GOT3 (cell line): Measurements from ENCODE around the gene ZNF138.
"Not testable (repeated sequence)": the region's sequence is repeated elsewhere in the genome, so short reads cannot be mapped to it uniquely, and the experiment has no call there.

Experiments used
- DNase-seq: peaks from one replicate; lab custom pipeline; 2025; ENCODE audit warnings: mixed read lengths; lab: John Stamatoyannopoulos, UW

ZNF138 gene

DNA sequence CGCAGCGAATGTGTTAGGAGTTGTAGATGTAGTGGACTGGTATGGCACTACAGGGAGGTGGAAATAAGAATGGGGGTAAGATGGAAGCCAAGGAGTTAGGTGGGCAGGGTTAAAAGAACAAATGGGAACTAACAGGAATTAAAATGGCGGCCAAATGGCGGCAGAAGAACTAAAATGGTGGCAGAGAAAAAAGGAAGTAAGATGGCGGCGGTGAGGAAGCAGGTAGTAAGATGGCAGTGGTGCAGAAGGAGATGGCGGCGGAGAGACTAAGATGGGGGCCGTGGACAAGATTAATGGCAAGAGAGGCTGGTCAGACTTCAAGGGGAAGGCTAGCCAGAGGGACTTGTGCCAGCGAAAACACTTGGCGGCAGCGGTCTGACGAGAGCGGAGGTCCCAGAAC, 44.5 kb downstream of the ZNF138 start:
- DNase-seq, result no peak

DNA sequence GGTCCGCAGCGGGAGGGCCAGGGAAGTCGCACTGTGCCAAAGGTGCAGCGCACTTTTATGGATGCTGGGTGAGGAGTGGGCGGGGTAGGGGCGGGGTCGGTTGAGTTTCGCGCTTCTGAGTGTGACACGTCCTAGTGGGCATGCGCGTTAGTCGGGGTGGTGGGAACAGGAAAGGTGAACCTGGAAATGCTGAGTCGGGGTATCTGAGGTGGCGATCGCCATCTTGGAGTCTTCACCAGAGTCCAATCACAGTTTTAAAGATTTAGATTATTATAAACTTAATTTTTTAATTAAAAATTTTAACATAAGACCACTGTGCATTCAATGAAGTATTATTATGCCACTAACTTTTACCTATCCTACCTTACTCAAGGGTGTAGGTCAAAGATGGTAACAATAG, 45.7 kb downstream of the ZNF138 start:
- no peak for DNase-seq

DNA sequence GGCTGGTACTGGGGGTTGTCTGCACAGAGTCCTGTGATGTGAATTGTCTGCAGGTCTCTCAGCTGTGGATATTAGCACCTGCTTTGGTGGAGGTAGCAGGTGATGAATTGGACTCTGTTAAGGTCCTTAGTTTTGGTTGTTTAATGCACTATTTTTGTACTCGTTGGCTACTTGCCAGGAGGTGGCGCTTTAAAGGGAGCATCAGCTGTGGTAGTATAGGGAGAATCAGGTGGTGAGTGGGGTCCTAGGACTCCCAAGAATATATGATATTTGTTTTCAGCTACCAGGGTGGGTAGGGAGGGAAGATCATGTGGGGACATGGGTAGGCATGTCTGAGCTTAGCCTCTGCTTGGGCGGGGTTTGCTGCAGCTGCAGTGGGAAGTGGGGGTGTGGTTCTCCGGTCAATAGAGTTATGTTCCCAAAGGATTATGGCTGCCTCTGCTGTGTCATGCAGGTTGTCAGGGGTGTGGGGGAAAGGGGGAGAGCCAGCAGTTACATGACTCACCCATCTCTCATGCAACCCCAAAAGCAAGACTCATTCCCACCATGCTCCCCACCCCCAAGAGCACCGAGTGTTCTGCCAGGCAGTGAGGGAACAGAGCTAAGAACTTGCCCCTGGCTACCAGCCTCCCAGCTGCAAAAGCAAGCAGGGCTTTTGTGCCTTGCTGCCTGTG, 55.2 kb downstream of the ZNF138 start:
- DNase-seq, result peak; percentile 50

DNA sequence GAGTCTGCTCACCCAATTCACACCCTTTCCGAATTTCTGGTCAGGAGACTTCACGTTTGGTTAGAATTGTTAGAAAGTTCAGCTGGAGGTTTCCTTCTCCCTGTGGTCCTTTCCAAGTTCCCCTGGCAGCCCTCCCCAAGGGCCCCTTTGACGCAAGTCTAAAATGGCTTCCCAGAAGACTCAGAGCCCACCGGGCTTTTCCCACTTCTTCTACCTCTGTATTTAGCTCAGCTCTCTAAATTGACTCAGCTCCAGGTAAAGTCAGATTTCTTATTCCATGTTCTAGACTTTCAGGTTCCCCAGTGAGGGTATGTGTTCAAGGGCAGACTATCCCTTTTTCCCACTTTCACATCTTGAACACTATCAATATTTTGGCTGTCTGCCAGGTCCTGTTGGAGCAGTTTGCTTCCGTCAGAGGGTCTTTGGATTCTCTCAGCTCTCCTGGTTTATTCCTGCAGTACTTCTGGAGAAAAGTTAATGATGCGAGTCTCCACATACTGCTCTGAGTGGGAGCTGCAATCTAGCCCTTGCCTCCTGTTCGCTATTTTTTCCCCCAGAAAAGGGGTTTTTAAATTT, 55.8 kb downstream of the ZNF138 start:
- no peak for DNase-seq

DNA sequence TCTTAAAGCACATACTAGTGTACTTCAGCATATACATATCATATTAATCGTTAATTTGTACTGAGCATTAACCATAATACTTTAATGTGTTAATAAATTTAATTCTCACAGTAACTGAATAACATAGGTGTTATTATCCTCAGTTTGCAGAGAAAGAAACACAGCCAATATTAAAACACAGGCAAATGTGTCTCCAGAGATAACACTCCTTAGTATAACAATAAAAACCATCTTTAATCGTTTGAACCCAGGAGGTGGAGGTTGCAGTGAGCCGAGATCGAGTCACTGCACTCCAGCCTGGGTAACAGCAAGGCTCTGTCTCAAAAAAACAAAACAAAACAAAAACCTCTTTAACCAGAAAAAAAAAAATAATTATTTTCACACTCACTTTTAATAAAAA, 59.5 kb downstream of the ZNF138 start:
- no peak for DNase-seq

DNA sequence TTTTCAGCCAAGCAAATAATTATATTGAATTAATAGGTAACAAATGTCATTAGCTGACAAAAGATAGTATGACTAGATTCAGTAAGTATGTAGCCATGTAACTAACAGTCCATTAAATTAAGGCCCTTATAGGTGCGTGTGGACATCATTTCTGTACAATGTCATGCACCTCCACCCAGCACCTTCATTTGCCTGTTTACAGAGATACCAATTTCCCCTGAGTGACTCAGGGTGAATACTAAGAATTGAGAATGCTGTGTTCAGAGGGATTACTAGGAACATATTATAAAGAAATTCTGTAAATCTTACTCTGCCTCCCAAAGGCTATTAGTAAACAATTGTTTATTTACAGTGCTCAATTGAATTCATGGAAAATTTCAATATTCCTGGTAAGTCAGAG, 60.7 kb downstream of the ZNF138 start:
- no peak for DNase-seq

DNA sequence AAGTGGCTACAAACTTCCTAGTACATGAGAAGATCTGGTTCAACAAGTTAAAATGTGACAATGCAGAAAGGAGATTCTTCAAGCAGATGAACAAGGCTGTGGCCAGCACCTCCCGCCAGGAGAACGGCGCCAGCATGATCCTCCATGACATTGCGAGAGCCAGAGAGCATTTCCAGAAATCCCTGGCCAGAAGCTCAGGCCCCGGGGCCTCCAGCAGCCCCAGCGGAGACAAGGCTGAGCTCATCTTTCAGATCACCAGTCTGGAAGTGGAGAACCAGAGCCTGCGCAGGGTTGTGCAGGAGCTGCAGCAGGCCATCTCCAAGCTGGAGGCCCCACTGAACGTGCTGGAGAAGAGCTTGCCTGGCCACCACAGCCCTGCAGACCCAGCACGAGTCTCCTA, 68.8 kb downstream of the ZNF138 start:
- DNase-seq, result no peak

DNA sequence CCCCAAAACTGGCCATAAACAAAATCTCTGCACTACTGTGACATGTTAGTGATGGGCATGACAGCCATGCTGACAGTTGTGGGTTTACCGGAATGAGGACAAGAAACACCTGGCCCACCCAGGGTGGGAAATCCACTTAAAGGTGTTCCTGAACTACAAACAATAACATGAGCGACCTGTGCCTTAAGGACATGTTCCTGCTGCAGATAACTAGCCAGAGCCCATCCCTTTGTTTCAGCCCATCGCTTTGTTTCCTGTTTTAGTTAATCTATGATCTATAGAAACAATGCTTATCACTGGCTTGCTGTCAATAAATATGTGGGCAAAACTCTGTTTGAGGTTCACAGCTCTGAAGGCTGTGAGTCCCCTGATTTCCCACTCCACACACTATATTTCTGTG, 69.3 kb downstream of the ZNF138 start:
- DNase-seq, result not testable (repeated sequence)

DNA sequence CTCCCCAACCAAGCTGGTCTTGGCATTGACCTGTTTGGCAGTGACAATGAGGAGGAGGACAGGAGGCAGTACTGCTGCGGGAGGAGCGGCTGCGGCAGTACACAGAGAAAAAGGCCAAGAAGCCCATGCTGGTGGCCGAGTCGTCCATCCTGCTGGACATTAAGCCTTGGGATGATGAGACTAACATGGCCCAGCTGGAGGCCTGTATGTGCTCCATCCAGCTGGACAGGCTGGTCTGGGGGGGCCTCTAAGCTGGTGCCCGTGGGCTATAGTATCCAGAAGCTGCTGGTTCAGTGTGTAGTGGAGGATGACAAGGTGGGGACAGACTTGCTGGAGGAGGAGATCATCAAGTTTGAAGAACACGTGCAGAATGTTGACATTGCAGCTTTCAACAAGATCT, 69.7 kb downstream of the ZNF138 start:
- DNase-seq, result no peak

DNA sequence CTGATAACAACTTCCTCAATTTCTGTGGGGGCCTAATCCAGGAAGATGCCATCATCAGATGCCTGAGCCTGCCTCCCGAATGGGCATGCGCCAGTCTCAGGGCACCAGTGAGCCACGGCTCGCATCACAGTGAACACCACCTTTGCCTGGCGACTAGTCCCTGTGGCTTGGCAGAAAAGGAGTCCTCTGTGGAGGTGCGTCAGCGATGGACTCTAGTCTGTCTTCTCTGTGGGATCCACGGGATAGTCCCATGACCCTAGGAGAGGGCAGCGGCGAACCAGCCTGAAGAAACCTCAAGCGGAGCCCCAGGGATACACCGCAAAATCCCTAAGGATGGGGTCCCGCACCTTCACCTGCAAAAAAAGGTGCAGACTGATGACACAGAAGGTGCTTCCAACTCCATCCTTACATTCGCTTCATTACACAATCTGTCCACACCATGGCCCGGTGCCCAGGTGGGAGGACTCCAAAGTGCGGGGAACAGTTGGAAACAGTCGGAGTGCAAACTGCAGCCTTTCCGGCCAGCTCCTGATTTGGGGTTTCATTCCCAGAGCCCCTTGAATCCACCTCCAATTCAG, 73.7 kb downstream of the ZNF138 start:
- no peak for DNase-seq

DNA sequence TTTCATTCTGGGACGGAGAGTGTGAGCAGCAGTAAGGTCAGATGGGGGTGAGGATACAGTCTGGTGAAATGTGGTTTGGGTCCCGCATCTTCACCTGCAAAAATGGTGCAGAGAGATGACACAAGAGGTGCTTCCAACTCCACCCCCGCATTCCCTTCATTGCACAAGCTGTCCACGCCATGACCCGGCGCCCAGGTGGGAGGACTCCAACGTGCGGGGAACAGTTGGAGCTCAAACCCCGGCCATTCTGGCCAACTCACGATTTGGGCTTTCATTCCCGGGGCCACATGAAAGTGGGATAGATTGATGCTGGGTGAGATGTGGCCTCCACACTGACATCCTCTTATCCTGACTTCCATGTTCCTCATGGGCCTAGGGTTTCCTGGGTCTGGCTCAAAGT, 74.3 kb downstream of the ZNF138 start:
- DNase-seq, result no peak

DNA sequence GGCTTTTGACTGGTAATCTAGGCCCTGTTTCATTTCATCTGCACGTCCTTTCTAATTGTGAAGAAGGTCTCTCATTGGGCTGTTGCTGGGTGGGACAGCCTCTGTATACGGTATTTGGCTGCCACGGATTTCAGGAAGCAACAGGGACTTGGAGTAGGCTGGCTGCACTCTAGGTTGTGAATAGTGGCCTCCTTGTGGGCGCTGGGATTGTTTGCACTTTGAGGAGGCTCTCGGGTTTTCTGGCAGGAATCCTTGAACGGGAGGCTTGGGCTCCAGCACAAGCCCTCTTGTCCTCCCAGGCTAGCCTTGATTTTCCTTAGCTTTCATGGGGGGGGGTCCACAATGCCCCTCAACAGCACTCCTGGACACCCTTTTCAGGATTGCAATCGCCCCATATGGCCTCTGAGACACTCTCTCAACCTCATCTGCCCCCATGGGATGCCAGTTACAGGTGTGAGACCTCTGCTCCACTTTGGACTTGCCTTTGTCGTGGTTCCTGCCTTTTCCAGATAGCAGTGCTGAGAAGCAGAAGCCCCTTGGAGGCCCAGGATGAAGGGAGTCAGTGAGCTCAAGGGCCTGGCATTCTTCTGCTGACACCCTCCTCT, 75.0 kb downstream of the ZNF138 start:
- DNase-seq, result no peak

DNA sequence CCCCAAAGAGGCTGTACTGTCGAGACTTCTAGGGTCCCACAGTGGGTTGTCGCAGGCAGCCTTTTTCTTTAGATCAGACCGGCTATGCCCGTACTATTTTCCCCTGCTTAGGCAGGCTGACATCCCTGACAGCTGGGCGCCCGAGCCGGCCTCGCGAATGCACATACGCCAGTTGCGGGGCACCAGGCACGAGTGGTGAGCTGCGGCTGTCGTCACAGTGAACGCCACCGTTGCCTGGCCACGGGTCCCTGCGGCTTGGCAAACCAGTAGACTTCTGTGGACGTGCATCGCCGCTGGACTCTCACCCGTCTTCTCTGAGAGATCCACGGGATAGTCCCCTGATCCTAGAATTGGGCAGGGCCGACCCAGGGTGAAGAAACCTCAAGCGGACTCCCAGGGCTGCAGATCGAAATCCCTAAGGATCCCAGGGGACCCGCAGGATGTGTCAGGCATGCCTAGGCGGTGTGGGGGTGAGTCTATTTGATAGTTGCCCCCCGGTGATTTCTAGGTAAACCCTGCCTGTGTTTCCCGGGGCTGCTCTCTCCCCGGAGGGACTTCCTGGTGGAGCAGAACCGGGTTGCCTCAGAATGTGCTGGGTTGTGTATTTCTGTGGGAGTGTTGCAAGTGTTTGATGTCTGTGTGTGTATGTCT, 75.8 kb downstream of the ZNF138 start:
- no peak for DNase-seq

DNA sequence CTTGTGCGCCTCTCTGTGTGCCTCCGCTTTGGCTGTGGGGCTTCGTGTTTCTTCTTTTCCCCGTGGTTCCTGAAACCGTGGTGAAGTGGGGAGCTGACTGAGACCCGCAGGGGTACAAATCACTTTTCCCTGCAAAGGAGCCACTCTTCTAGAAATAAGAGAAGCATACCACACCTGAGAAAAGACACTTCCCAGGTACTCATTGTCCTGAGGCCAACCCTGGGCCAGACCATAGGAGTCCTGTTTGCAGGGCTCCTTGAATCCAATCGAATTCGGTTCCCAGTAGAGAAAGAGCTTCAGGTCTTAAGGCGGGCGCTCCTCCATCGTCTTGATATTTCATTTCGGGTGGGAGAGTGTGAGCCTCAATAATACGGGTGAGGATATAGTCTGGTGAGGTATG, 76.4 kb downstream of the ZNF138 start:
- no peak for DNase-seq

DNA sequence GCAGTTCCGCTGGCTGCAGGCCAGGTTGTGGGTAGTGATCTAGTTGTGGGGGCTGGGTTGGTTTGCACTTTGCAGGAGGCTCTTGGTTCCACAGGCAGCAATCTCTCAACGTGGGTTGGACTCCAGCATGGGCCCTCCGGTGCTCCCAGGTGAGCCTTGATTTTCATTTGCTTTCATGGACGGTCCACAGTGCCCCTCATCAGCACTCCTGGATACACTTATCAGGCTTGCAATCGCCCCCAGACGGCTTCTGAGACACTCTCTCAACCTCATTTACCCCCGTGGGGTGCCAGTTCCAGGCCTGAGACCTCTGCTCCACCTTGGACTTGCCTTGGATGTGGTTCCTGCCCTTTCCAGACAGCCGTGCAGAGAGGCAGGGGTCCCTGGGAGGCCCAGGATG, 77.5 kb downstream of the ZNF138 start:
- no peak for DNase-seq

DNA sequence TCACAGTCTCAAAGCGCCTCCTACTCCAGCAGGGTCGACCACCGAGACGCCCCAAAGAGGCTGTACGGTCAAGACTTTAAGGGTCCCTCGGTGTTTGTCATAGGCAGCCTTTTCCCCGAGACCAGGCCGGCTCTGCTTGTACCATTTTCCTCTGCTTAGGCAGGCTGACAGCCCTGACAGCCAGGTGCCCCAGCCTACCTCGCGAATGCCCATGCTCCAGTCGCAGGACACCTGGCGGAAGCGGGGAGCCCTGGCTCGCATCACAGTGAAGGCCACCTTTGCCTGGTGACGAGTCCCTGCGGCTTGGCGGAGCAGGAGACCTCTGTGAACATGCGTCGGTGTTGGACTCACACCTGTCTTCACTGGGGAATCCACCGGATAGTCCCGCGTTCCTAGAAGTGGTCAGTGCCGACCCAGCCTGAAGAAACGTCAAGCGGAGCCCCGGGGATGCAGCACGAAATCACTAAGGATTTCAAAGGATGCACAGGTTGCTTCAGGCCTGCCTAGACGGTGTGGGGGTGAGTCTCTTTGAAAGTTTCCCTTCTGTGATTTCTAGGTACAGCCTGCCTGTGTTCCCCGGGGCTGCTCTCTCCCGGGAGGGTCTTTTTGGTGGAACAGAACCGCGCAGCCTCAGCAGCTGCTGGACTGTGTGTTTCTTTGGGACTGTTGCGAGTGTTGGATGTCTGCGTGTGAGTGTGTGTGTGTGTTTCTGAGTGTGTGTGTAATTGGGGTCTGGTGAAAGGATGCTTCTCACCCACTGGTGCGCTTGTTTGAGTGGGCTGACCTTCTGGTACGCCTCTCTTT, 78.3 kb downstream of the ZNF138 start:
- DNase-seq, result no peak

DNA sequence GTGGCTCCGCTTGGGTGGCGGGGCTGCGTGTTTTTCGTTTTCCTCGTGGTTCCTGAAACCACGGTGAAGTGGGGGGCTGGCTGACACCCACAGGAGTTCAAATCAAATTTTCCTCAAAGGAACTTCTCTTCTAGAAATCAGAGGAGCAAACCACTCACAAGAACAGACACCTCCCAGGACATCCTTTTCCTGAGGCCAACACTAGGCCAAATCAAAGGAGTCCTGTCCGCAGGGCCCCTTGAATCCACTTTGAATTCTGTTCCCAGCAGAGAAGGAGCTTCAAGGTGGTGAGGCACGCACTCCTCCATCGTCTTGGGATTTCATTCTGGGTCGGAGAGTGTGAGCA, 78.9 kb downstream of the ZNF138 start:
- no peak for DNase-seq

DNA sequence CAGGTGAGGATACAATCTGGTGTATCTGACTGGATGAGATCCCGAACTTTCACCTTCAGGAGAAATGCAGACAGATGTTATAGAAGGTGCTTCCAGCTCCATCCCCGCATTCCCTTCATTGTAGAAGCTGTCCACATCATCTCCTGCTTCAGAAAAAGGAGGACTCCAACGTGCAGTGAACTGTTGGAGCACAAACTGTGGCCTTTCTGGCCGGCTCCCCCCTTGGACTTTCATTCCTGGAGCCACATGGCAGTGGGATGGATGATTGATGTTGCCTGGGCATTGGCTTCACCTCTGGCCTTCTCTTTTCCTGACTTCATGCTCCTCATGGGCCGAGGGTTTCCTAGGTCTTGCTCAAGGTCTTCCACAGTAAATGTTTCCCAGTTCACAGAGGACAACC, 79.3 kb downstream of the ZNF138 start:
- no peak for DNase-seq

DNA sequence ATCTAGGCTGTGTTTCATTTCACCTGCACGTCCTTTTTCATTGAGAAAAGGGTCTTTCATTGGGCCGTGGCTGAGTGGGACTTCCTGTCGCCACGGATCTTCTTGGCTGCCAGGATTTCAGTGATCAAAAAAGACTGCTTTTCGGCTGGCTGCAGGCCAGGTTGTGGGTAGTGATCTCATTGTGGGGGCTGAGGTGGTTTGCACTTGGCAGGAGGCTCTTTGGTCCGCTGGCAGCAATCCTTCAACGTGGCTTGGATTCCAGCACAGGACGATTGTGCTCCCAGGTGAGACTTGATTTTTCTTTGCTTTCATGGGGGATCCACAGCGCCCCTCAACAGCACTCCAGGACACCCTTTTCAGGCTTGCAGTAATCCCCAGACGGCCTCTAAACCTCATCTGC, 79.9 kb downstream of the ZNF138 start:
- no peak for DNase-seq

DNA sequence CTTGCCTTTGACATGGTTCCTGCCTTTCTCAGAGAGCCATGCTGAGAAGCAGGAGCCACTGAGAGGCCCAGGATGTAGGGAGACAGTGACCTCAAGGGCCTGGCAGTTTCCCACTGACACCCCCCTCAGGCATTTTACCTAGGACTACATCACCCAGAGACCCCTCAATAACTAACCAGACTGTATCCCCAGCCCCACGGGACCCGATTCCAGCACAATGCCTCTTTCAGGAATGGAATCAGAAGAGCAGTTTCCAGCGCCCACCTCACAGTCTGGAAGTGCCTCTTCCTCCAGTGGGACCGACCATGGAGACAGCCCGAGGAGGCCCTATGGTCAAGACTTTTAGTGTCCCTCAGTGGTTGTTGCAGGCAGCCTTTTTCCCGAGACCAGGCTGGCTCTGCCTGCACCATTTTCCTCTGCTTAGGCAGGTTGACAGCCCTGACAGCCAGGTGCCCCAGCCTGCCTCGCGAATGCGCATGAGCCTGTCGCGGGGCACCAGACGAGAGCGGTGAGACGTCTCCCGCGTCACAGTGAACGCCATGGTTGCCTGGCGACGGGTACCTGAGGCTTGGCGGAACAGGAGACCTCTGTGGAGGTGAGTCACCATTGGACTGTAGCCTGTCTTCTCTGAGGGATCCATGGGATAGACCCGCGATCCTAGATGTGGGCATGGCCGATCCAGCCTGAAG, 80.5 kb downstream of the ZNF138 start:
- DNase-seq, result no peak

DNA sequence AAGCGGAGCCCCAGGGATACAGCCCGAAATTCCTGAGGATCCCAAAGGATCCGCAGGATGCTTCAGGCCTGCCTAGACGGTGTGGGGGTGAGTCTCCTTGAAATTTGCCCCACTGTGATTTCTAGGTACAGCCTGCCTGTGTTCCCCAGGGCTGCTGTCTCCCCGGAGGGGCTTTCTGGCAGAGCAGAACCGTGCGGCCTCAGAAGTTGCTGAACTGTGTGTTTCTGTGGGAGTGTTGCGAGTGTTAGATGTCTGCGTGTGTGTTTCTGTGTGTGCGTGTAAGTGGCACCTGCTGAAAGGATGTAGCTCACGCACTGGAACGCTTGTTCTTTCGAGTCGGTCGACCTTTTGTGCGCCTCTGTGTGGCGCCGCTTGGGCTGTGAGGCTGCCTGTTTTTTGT, 81.0 kb downstream of the ZNF138 start:
- DNase-seq, result no peak
